Amniotic stem cell (primary cell): ENCODE data around the gene MYBL2.

ENCODE experiments used
- DNase-seq: peaks from one replicate; lab custom pipeline; 2025; lab: John Stamatoyannopoulos, UW

The MYBL2 gene

DNA sequence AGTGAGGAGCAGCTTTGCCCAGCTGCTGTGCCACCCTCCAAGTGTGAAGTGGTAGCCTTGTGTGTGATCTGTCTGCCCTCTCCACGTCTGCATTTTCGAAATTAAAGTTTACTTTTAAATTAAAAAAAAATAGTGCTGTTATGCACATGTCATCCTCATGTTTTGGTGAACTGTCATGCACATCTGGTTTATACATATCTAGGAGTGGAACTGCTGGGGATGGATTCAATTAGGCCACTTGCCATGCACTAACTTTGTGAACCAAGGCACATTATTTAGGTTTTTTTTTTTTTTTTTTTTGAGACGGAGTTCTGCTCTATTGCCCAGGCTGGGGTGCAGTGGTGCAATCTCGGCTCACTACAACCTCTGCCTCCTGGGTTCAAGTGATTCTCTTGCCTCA is 56.3 kb downstream of the MYBL2 start:
- DNase-seq: no peak

DNA sequence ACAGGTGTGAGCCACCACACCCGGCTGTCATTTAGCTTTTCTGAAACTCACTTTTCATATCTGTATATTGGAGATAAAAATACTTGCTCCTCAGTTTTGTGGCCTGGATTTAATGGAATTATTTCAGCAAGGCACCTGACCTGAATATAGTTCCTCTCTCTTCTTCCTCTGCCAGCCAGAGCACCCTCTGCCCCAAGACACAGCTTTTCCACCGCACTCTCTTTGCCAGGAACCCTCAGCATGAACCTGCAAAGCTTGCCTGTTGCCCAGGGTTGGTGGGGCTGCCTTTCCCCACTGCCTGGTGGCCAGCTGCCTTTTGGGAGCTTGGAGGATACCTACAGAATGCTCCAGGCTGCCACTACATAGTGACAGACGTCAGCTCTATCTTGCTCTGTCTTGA is 56.8 kb downstream of the MYBL2 start:
- no peak for DNase-seq

DNA sequence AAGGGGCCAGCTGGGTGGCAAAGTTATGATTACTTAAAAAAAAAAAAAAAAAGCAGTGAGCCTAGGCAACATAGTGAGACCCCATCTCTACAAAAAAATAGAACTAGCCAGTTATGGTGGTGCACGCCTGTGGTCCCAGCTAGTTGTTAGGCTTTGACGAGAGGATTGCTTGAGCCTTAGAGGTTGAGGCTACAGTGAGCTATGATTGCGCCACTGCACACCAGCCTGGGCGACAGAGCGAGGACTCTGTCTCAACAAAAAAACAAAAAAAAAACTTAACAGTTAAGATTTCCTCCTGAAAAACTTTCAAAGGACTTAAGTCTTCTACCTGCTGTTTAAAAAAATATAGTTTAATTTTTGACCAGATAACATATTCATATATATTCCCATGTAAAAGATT is 57.5 kb downstream of the MYBL2 start:
- DNase-seq: no peak

DNA sequence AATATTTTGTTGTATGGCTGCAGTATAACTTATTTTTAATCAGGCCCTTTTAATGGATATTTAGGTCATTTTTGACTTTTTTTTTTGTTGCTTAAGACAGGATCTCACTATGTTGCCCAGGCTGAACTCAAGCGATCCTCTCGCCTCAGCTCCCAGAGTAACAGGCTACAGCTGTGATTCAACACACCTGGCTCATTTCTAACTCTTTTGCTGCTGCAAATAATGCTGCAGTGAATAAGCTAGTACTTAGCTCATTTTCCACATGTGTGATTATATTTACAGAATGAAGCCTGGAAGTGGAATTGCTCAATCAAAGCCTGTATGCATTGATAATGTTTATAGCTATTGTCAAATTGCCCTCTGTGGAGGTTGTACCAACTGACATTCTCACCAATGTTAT is 58.8 kb downstream of the MYBL2 start:
- DNase-seq: no peak

DNA sequence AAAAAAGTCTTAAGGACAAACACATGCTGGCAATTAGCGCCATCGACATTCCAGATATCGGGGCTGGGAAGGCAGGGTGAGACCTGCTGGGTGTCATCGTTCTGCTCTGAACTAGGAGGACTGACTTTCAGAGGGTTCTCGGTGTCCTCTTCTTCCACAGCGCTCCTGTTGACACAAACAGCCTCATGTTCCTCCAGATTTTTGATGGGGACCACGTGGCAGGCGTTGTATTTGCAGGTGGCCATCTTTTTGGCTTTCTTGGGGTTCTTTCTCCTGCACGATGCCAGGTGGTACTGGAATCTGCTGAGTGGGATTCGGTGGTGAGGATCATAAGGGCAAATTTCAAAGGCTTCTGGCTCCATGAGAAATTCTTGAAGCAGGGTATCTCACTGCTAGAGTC is 59.4 kb downstream of the MYBL2 start:
- DNase-seq: no peak

DNA sequence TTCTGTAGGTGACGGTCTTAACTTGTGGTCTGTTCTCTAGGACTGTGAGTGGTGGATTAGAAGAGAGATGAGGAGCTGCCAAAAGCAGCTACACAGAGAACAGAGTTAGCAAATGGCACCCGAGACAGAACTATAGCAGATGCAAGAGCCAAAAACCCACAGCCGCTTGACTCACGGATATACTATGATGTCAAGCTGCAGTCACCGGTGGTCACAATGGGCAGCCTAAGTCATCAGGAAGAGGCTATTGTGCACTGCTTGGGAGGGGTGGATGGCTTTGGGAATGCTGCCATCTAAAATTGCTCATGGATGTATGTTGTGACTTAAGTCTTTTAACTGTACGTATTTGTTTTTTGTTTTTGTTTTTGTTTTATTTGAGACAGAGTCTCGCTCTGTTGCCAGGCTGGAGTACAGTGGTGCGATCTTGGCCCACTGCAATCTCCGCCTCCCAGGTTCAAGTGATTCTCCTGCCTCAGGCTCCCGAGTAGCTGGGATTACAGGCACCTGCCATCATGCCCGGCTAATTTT is 60.0 kb downstream of the MYBL2 start, which contains the start of gene GTSF1L:
TSS of gene GTSF1L (minus strand) at position 192 of the 528 bp plus-strand sequence. CDS start 308 bp downstream, outside the sequence.
- DNase-seq: no peak

DNA sequence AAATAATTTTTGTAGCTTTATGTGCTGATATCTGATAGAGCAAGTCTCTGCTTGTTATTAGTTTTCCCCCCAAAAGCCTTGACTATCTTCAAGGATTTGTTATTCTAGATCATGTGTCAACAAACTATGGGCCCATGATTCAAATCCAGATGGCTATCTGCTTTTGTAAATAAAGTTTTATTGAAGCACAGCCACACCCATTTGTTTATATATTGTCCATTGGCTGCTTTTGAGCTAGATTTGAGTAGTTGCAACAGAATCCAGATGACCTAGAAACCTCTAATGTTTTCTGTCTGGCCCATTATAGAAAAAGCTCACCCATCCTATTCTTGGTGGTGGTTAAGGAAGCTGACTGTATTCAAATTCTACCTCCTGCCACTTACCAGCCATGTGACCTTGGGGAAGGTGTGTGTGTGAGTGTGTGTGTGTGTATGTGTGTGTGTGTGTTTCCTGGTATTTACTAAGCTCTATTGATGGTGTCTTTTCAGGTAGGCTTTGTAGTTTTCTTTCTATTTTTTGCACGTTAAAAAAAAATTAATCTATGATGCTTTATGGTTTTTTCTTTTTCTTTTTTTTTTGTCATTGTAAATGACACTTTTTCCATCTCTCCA is 61.2 kb downstream of the MYBL2 start:
- no peak for DNase-seq

DNA sequence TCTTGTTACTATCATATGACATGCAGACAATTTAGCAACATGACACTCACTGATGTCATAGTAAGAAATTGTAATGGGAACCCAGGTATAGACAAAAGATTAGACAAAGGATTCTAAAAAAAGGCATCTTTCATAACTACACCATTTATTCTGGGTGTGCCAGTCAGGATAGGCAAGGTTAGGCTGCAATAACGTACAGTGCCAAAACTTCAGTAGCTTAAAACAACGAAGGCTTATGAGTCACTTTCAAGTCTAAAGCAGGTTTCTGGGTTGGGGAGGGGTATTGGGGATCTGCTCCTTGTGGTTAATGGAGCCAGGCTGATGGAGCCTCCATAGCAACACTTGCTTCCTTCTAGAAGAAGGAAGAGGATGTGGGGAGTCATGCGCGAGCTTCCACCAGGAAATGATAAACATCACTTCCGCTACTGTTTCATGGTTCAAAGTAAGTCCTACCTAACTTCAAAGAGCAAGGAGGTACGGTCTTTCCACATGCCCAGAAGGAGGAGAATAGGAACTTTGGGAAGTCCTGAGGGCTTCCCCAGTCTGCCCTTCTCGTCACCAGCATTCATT is 61.9 kb downstream of the MYBL2 start:
- no peak for DNase-seq

DNA sequence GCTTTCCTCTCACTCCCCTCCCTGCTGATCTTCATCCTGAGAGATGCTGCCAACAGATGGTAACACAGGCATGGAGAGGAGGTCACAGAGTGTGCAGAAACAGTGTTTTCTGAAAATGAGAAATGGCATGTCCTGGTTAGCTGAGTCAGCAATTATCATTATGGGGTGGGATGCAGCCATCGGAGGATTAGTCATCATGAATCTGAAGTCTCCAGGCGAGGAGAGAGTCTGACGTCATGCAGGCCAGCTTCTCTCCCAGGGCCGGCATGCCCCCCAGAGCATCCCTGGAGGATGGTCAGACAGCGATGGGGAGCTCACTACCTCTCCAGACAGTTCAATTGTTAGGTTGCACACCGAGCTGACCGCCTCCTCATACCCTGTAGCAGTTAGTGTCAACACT is 64.6 kb downstream of the MYBL2 start:
- peak; percentile 14 for DNase-seq

DNA sequence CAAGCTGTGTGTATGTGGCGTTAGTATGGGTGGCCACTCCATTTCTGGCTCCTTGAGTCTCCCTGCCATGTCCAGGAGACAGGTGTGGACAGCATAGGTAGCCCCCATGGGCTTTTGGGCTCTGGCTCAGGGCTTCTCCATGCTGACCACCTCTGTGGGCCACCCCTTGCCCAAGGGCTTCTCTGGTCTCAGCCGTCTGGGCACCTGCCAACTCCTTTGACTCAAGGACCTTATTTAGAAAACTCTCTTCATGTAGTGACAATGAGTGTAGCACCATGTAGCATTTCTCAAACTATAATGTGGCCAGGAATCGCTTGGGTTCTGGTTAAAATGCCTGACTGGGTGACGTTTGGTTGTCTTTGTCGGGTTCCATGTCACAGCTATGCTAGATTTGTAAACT is 65.0 kb downstream of the MYBL2 start:
- DNase-seq: no peak

DNA sequence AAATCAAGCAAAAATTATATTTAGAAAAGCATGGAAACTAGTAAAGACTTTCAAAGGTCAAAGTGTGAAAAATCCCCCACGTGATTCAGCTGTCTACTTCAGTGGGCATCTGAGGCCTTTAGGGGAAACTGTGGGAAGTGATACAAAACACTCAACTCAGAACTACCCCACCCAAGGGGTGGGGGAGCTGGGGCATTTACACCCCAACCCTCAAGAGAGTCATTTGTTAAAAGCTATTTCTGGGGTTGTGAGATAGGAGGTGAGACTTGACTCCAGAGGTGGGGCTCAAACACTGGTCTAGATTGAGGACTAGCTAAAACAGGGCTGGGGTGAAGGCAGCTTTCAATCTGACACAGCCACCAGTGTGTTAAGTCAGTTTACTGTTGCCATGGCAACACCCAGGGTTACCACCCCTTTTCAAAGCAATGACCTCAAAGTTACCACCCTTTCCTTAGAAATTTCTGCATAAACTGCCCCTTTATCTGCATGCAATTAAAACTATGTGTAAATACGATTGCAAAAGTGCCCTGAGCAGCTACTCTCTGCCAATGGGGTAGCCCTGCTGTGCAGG is 69.8 kb downstream of the MYBL2 start:
- DNase-seq: no peak

DNA sequence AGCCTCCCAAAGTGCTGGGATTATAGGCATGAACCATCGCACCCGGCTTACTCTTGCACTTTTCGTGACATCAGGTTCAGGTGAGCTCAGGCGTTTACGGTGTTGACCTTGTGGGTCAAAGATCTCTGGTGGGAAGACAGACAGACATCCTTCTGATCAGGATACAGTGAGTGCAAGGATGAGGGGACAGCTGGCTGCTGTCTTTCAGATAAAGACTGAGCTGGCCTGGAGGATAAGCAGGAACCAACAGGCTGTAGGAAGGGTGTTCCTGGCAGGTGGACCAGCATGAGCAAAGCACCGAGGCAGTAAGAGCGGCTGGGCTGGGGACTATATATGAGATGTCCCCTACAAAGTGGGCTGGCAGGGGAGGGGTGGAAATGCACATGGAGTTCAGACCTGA is 71.0 kb downstream of the MYBL2 start:
- DNase-seq: no peak

DNA sequence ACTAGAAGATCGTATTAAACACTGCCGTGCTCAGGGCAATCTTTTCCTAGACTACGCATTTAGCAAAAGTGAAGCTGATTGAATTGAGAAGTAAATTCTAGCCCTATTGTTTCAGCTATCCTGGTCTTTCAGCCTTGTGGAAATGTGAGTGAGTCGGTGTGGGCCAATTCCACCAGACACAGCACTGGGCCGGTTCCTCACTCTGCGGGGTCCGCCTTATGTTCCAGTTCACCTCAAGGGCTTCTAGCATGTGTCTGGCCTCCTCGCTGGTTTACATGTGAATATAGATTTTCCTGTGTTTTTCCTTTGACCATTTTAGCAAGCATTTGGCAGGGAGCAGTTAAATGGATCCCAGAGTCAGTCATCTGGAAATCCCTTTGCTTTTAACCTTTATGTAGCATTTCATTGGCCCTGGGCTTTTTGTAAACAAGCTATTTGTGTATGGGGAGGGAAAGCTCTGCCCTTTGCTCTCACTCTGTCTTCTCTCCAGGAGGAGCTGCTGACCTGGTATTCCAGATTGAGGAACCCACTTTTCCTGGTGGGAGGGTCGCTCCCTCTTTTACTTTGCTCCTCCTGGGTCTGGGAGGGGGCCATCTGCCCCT is 72.3 kb downstream of the MYBL2 start:
- no peak for DNase-seq

DNA sequence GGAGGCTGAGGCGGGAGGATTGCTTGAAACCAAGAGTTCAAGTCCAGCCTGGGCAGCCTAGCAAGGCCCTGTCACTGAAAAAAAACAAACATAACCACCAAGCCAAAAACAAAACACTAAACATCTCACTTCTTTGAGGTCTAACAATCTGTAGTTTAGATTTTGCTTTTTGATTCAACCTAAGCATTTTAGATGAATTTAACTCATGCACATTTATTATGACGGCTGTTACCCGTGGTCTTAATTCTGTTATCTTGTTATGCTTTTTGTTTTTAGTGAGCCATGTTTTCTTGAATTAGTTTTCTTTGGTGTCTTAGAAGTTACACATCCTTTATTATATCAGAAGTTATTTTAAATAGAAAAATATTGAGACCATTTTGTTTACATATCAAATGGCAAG is 73.7 kb downstream of the MYBL2 start:
- no peak for DNase-seq

DNA sequence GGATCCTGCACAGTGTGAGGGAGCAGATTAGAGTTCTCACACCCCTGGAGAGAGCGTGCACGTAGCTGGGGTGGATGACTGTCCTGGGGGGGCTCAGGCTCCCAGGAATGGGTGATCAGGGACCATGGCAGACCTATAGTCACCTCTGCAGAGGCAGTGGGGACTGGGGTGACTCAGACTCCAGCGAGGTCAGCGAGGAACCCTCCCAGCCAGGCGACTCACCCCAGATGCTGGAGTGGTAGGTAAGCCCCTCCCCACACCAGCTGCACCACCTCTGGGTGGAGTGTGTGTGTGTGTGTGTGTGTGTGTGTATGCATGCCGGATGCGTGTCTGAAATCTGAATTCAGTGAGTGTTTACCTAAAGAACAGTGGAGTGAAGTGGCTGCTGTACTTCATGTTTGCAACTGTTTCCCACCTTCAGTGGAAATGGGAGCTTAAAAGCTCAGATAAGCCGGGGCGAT is 77.3 kb downstream of the MYBL2 start:
- no peak for DNase-seq

DNA sequence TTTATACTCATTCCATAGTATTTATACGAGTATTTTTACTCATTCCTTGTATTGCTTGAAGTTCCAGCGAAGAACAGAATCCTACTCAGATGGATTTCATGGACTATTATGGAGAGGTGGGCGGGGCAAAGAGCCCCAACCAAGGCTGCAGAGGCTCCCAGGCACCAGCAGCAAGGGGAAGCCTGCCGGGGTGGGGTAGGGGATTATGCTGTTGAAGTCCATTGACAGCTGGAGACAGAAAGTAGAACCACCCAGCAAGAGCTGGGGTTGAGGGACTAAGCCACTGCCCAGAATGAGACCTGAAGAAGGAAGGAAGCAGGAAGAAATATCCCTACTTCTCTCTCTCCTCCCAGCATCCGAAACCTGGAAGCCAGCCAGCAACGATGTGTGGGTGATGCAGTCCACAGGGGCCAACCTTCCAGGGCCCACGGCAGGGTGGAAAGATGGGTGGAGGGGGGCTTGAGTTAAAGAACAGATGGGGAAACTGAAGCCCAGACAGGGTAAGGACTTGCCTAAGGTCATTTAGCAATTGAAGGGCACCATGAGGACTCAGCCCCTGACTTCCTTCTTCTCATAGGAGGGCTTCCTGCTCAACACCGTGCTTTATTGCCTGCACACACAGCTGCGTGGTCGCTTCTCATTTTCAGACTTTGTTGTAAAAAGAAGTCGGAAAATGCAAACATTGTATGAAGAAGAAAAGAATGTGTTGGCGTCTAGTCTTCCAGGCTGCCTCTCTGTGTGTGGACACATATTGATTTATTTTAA is 78.2 kb downstream of the MYBL2 start:
- no peak for DNase-seq

DNA sequence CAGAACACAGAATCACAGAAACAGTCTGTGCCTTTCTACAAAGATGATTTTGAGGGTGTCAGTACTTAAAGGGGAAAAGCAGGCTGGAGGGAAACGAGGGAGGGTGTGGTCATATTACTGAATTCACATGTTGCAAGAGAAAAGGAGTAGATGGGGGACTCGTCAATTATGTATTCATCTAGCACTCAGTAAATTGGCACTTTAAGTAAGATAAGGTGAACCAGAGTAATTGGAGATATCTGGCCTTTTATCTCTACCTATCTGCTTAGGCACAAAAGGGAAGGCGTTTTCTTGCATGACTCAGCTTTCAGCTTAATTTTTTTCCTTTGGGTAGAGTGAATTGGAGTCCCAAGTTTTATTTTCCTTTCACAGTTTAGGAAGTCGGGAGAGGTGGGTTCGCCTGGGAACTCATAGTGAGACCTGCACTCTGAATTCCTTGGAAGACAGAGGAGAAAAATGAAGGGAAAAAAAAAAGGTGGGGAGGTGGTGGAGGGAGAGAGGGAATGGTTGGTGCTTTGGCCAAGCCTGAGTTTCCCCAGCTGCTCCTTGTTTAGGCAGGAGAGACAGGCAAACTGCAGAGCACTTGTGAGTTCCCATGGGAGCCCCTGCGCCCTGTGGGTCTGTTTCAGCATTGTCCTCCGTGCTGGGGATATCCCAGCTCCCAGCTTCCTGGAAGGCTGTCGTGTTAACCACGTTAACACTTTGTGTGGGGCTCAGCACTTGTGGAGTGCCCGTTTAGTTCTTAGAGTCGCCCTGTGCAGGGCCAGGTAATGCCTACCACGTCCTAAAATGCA is 79.6 kb downstream of the MYBL2 start:
- no peak for DNase-seq

DNA sequence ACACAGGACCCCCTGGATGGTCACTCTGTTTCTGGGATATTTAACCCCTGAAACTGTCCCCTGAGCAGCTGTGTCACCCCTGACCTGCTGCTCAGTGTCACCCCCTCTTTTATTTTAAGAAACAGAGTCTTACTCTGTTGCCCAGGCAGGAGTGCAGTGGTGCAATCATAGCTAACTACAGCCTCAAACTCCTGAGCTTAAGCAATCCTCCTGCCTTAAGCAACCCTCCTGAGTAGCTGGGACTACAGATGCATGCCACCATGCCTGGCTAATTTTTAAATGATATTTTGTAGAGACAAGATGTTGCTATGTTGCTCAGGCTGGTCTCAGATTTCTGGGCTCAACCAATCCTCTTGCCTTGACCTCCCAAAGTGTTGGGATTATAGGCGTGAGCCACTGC is 81.4 kb downstream of the MYBL2 start:
- DNase-seq: no peak

DNA sequence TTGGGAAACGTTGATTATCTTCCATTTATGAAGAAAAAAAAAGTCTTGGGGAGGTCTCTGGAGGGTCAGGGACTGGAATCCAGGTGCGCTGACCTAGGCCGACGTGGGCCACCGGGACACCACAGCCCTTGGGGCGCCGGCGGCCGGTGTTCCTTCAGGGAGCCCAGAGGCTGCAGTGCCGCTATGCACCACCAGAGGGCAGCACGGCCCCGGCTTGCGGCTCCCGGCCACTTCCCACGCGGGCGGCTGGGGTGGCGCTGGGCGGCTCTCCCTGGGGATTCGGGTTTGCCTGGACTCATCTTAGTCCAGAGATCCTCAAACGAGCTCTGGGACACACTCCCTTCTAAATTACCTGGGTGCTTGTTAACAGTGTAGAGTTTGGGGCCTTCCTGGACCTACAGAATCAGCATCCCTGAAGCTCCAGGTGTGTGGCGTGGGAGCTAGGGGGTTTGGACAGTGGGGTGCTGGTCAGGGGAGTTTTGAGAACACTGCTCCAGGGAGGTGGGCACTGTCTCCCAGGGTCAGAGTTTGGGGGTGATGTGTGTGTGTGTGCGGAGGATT is 82.9 kb downstream of the MYBL2 start:
- no peak for DNase-seq

DNA sequence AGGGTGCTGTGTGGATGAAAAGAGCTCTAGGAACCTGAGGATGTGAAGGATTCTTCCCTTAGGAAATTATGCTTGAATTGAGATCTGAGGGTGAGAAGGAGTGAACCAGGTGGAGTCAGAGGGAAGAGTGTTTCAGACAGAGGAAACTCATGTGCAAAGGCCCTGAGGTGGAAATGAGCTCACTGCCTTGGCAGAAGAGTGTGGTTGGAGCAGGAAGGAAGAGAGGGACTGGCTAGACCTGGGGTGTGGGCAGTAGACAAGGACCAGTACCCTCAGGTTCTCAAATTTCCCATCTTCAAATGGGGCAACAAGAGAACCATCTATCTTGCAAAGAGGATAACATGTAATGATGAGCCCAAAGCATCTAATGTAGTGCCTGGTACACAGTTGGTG is 83.9 kb downstream of the MYBL2 start:
- no peak for DNase-seq
